ENCODE measurements around the gene SUSD2. TPM values are rescaled to one million over a fixed set of nuclear protein-coding genes. Genes with fewer than 3 reads are reported as not detected.

SUSD2 gene
- total and polyA plus RNA-seq, 2 of the 8 experiments (the other 6 are each of a cell fraction or from before 2014, with no cell fraction given): 2.0 to 4.8 TPM

DNA sequence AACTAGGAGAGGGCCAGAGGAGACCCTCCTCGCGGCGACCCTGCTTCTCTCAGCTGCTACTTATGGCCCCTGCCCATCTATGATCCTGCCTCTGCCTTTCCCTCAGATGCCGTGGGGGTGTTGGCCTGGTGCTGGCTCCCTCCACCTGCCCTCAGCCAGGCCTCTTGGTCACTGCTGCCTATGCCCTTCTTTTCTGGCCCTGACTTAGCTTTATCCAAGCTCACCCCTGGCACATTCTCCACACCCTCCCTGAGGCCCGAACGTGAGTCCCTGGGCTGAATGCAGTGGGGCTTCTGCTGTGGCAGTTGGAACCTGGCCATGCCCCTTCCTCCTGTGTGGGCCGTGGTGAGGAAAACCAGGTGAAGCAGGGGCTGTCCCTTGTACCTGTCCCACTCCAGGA lies 19.8 kb upstream of the SUSD2 start:
- Histone ChIP-seq H2BK12ac (ENCODE audit: low read depth, low read length) (no peak overlapping the region), H3K23ac (ENCODE audit: insufficient read length) (no peak overlapping the region), H3K27me3 (replicated peaks in 1 of 4; ENCODE audit: control insufficient read depth in 3 of 4, extremely low read depth in 1 of 4, insufficient read depth in 3 of 4, low read length in 3 of 4) (no peaks in the 10 kb centered on the region; a peak in 1 of 7 replicates), H3K27ac (ENCODE audit: low read depth, low read length) (no peak overlapping the region), H2BK20ac (ENCODE audit: low read length) (no peak overlapping the region), H2AK5ac (ENCODE audit: low read depth, low read length) (no peak overlapping the region), H3K4ac (replicated peaks; ENCODE audit: insufficient read length, low read depth, low read length) (no peak overlapping the region), H2AFZ (ENCODE audit: low read length) (no peak overlapping the region), H4K8ac (ENCODE audit: extremely low read depth, insufficient read depth, low read length) (no peak overlapping the region), H3K9ac (replicated peaks in 1 of 4; ENCODE audit: extremely low read depth in 1 of 4, low read depth in 3 of 4, low read length in 3 of 4) (no peak overlapping the region), H2BK120ac (replicated peaks; ENCODE audit: low read depth, low read length) (no peak overlapping the region), H4K5ac (ENCODE audit: insufficient read length, low read depth, low read length) (no peak overlapping the region), H4K20me1 (replicated peaks in 1 of 2; ENCODE audit: control insufficient read depth in 1 of 2, insufficient read depth in 2 of 2, low read length in 2 of 2) (peaks cover under 1 to 7% of the 10 kb centered on the region in 2 experiments), H3K36me3 (ENCODE audit: control insufficient read depth in 2 of 4, insufficient read depth in 4 of 4, low read length in 3 of 4) (peaks cover 0 to 2% (median 2%) of the 10 kb centered on the region in 4 experiments; a peak in 1 of 8 replicates), H2BK5ac (ENCODE audit: low read depth, low read length) (no peak overlapping the region; the same call in 1 of the 2 replicates), H4K91ac (replicated peaks; ENCODE audit: insufficient read length, low read length) (no peak overlapping the region), H3K4me3 (ENCODE audit: extremely low read depth in 1 of 4, insufficient read depth in 2 of 4, low read depth in 3 of 4, low read length in 4 of 4) (no peak overlapping the region), H3K18ac (ENCODE audit: extremely low read depth, low read length) (no peak overlapping the region), H3K79me2 (ENCODE audit: control insufficient read depth in 1 of 2, insufficient read depth in 2 of 2, low read length in 2 of 2) (no peaks in the 10 kb centered on the region), H3K14ac (ENCODE audit: insufficient read length) (no peak overlapping the region), H3K23me2 (ENCODE audit: low read depth, low read length) (peaks cover 3% of the 10 kb centered on the region), H2BK15ac (ENCODE audit: low read length) (no peak overlapping the region), H3K56ac (replicated peaks; ENCODE audit: insufficient read length, low read depth, low read length) (no peak overlapping the region), H3K79me1 (ENCODE audit: low read depth, low read length) (no peaks in the 10 kb centered on the region), H3K9me3 (ENCODE audit: insufficient read depth in 2 of 2, low read depth in 1 of 2, low read length in 1 of 2) (no peaks in the 10 kb centered on the region), H3K4me1 (replicated peaks in 1 of 4; ENCODE audit: control insufficient read depth in 3 of 4, insufficient read depth in 4 of 4, low read length in 3 of 4) (peaks cover 0 to 13% (median 7%) of the 10 kb centered on the region in 4 experiments; a peak in 6 of 7 replicates), H3K4me2 (ENCODE audit: insufficient read depth in 1 of 2, low read depth in 2 of 2, low read length in 2 of 2) (no peak overlapping the region)
- 94% methylated on average over 7 of the region's 7 CpGs; no CpG with 5 or more reads in 1 of the 2 experiments for WGBS, 2 experiments (ENCODE audit: extremely low coverage in 1 of 2, insufficient coverage in 1 of 2, insufficient read length in 1 of 2, insufficient replicate concordance in 2 of 2, low coverage in 1 of 2, low lambda C conversion rate in 2 of 2, missing lambda C conversion rate in 1 of 2)
- TF ChIP-seq SRF (IDR thresholded peaks at IDR 0.05; ENCODE audit: low read depth, low read length) (no peak), SAP30 (IDR thresholded peaks at IDR 0.05; ENCODE audit: insufficient read depth, insufficient replicate concordance, low read length) (no peak), TEAD4 (IDR thresholded peaks at IDR 0.05; ENCODE audit: low read depth, low read length) (no peak), TAF1 (IDR thresholded peaks at IDR 0.05; ENCODE audit: low read depth, low read length) (no peak), CHD2 (IDR thresholded peaks at IDR 0.05; ENCODE audit: low read length) (no peak), HDAC6 (IDR thresholded peaks at IDR 0.05; ENCODE audit: low read depth, low read length) (no peak), SIX5 (IDR thresholded peaks at IDR 0.05; ENCODE audit: low read depth, low read length) (no peak), TAF7 (optimal IDR thresholded peaks at IDR 0.05; ENCODE audit: borderline replicate concordance, low read depth, low read length) (no peak)
- POLR2A ChIA-PET (ENCODE audit: partially characterized antibody): no interaction called here
- FAIRE-seq (no peak), DNase-seq (ENCODE audit: low read depth in 1 of 2, low spot score in 2 of 2) (no peak)
- CTCF ChIA-PET (ENCODE audit: partially characterized antibody): interaction anchor here (1.2 to 10.9 kb wide), 6 partner anchors 10 to 65 kb away, joined by 3 to 301 read pairs (median 4); partner anchors contain the start of gene SUSD2
